ENCODE measurements around the gene PKD1.
"Not testable (repeated sequence)": the region's sequence is repeated elsewhere in the genome, so short reads cannot be mapped to it uniquely, and the experiment has no call there.

- TF ChIP-seq CTCF, POLR2A (IDR thresholded peaks at IDR 0.05): not testable (repeated sequence)
These were observed 7.9 kb downstream of the PKD1 start for GRCh38 chr16:2127630-2128280.
